K562 (cell line): Measurements from ENCODE around the gene NDC1.
"Not testable (repeated sequence)": the region's sequence is repeated elsewhere in the genome, so short reads cannot be mapped to it uniquely, and the experiment has no call there.

Source experiments
- CGGBP1 ChIP-seq: fragments of 250-450 bp; sonication (Bioruptor Pico); IDR thresholded peaks from 2 replicates; pipeline ENCODE4 v1.9.0; 2021; ENCODE audit warnings: mild to moderate bottlenecking
- CTCF ChIP-seq, 3 experiments: IDR thresholded peaks in 2 of 3; conservative IDR thresholded peaks in 1 of 3; 2 replicates each; pipeline ENCODE4 v1.5.1; 2011 to 2012; ENCODE audit warnings: low read length in 3 of 3, mild to moderate bottlenecking in 3 of 3, control low read depth in 2 of 3, improper control_type of control experiment in 1 of 3, inconsistent platforms in 1 of 3, low read depth in 1 of 3, mixed read lengths in 1 of 3, moderate library complexity in 1 of 3; ENCODE audit not compliant: insufficient read depth in 2 of 3
- EP300 ChIP-seq: IDR thresholded peaks from 2 replicates; pipeline ENCODE4 v1.6.1; 2012; ENCODE audit warnings: low read length, improper control_type of control experiment
- HNRNPUL1 ChIP-seq: fragments of 200-400 bp; formaldehyde crosslinking; IDR thresholded peaks from 2 replicates; pipeline ENCODE4 v1.6.1; 2017; ENCODE audit warnings: low read length
- NFIC ChIP-seq: fragments of 450-650 bp; IDR thresholded peaks from 2 replicates; pipeline ENCODE4 v1.6.1; 2017; ENCODE audit warnings: mild to moderate bottlenecking, inconsistent platforms
- POLR3A ChIP-seq: IDR thresholded peaks from 2 replicates; pipeline ENCODE4 v1.6.1; 2011; ENCODE audit warnings: borderline replicate concordance, mild to moderate bottlenecking, moderate library complexity; ENCODE audit not compliant: insufficient read length, insufficient read depth; ENCODE audit errors: extremely low read depth
- PYGO2 ChIP-seq: fragments of 450-650 bp; IDR thresholded peaks from 2 replicates; pipeline ENCODE4 v1.6.1; 2016; ENCODE audit warnings: mild to moderate bottlenecking, missing genetic modification characterization, moderate library complexity, missing compliant biosample characterization
- STAT6 ChIP-seq: sonication (generic); formaldehyde crosslinking; IDR thresholded peaks from 2 replicates; pipeline ENCODE4 v1.8.1; 2023; ENCODE audit warnings: mild to moderate bottlenecking, missing genetic modification reagents
- ZNF324 ChIP-seq: fragments of 250-450 bp; sonication (Bioruptor Pico); IDR thresholded peaks from 2 replicates; pipeline ENCODE4 v1.4.0; 2020; ENCODE audit warnings: mild to moderate bottlenecking

- TF ChIP-seq PYGO2 (tag); POLR3A; EP300; ZNF324 (CRISPR knock-in tag); CTCF (IDR thresholded peaks at IDR 0.05 in 2 of 3, conservative IDR thresholded peaks at IDR 0.05 in 1 of 3; ENCODE audit: insufficient read depth in 2 of 3, low read depth in 1 of 3, low read length in 3 of 3); NFIC; CGGBP1 (CRISPR knock-in tag); HNRNPUL1; STAT6 (CRISPR knock-in tag): not testable (repeated sequence)
Measured at GRCh38 chr1:53883600-53883999, 45.5 kb upstream of the NDC1 start.
